Measurements from ENCODE around the gene AOPEP.

AOPEP gene

GRCh38 chr9:95025213-95026147 lies 299.0 kb downstream of the AOPEP start:
- DNase-seq = peak; percentile 92

GRCh38 chr9:95026148-95026524 lies 299.6 kb downstream of the AOPEP start:
- no peak for DNase-seq

- no peak for DNase-seq
Observed at GRCh38 chr9:95027914-95028852, 301.7 kb downstream of the AOPEP start.

GRCh38 chr9:95028853-95029219 lies 302.3 kb downstream of the AOPEP start:
- no peak for DNase-seq

- DNase-seq = no peak
Observed at GRCh38 chr9:95029288-95029687, 302.8 kb downstream of the AOPEP start.

- no peak for DNase-seq
Observed at GRCh38 chr9:95029720-95030119, 303.2 kb downstream of the AOPEP start.

- no peak for DNase-seq
Observed at GRCh38 chr9:95030344-95030743, 303.8 kb downstream of the AOPEP start.

GRCh38 chr9:95030920-95031642 lies 304.6 kb downstream of the AOPEP start:
- DNase-seq = no peak

GRCh38 chr9:95031711-95032461 lies 305.4 kb downstream of the AOPEP start:
- DNase-seq = no peak

- DNase-seq = no peak
Observed at GRCh38 chr9:95032580-95033341, 306.3 kb downstream of the AOPEP start.

- DNase-seq = no peak
Observed at GRCh38 chr9:95035846-95036245, 309.3 kb downstream of the AOPEP start.

GRCh38 chr9:95036676-95037075 lies 310.2 kb downstream of the AOPEP start:
- no peak for DNase-seq

- no peak for DNase-seq
Observed at GRCh38 chr9:95037789-95038521, 311.5 kb downstream of the AOPEP start.

GRCh38 chr9:95038666-95039065 lies 312.2 kb downstream of the AOPEP start:
- DNase-seq = no peak

- no peak for DNase-seq
Observed at GRCh38 chr9:95040106-95040505, 313.6 kb downstream of the AOPEP start.

GRCh38 chr9:95043826-95044225 lies 317.3 kb downstream of the AOPEP start:
- no peak for DNase-seq

- no peak for DNase-seq
Observed at GRCh38 chr9:95044731-95045508, 318.4 kb downstream of the AOPEP start.

GRCh38 chr9:95045751-95046150 lies 319.3 kb downstream of the AOPEP start:
- no peak for DNase-seq

GRCh38 chr9:95047452-95048224 lies 321.1 kb downstream of the AOPEP start:
- DNase-seq = no peak

Measured in fibroblast of skin of right biceps (primary cell).